NK-92 (cell line): ENCODE data around the gene LEF1.

ENCODE experiments used
- DNase-seq: peaks from one replicate; lab custom pipeline; 2025; ENCODE audit not compliant: unreplicated experiment; lab: John Stamatoyannopoulos, UW

Gene LEF1

DNA sequence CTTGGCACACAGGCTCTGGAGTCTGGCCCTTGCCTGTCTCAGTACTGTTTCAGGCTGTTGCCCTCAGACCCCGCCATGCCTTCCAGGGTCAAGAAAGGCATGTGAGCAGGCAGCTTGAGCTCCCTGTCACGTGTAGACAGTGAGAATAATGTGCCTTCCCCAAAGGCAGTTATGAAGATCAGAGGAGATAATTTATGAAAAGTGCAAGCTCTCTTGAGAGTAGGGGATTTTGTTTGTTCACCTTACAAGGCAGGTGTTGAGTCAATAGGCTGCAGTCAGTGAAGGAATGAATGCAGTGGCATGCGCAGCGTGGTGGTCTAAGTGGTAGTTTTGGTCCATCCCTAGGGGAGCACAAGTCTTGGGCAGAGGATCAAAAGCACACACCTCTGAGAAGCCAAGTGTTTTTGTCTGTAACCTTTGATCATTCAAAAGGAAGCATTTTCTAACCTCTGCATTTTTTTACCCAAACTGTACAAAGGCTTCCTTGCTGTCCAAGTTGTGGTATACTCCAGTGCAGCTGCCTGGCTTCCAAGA lies 164.7 kb downstream of the LEF1 start:
- DNase-seq: no peak

DNA sequence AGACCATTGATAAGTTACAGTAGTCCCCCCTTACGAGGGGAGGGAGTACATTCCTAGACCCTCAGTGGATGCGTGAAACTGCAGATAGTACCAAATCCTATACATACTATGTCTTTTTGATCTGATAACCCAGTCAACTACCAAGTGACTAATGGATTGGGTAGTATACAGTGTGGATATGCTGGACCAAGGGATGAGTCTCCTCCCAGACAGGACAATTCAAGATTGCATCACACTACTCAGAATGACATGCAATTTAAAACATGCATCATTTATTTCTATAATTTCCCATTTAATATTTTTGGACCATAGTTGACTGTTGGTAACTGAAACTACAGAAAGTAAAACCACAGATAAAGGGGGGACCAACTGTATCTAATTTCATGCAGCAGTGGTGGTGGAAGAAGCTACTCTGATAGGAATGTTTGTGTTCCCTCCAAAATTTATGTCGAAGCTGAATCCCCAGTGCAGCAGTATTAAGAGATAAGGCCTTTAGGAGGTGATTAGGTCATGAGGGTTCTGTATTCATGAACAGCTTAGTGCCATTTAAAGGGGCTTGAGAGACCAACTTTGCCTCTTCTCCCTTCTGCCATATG lies 167.1 kb downstream of the LEF1 start:
- DNase-seq: no peak

DNA sequence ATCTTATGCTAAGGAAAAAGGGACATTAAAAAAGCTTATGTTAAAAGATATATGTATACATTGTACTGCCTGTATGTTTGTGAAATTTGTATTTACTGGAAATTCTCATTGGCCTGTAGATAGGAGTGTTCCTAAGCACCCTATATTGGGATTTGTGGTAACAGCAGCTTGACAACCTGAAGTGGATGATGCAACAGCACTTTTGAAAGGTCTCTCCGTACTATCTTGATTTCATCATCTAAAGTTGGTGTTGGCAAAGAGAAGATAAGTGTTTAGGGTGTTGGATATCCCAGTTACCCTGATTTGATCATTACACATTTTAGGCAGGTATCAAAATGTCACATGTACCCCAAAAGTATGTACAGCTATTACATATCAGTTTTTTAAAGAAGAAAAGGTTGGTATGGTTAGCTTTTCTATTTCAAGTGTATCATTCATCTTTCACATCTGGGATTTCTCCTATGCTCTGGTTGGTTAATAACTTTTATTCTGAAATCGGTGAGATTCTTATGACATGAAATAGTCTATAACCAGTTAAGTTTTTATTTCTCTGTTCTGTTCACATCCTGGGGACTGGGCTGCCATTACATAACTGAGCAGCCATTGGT lies 168.7 kb downstream of the LEF1 start:
- DNase-seq: no peak

DNA sequence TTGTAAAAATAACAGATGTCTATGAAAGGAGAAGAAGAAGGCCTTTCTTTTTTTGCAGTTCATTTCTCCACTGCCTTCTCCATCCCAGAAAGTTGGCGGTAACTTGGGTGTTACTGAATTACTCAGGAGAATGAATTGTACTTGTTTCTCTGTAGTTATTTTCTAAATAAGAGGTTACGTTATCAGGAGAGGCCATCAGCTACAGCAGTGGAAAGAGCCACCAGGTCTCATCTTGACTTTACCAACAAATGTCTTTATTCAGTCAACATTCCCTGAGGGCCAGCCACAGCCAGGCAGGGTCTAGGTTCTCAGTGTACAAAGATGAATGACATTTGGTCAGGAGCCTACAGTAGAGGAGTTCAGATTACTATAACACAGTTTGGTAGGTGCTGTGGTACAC lies 170.9 kb downstream of the LEF1 start:
- no peak for DNase-seq
